ENCODE measurements around the gene NBEA.

The NBEA gene

DNA sequence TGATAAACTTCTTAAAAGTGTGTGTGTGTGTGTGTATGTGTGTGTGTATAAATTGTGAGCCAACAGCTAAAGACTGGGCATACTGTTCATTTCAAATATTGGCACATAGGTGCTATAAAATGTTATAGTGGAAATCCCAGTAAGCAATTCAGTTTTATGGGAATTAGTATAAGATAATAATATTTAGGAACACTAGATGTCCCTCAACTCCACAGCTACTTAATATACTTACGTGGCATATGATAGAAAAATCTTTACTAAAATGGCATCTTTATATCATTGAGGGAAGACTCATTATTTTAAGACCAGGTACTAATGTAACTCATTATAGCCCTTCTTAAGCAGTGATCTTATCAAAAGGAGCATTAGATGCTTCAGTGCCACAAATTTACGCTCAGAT, 268.2 kb downstream of the NBEA start:
- no peaks in the 10 kb centered on the region for H3K27me3 ChIP-seq (ENCODE audit: control insufficient read depth, insufficient read depth, low read length)
- H3K27ac ChIP-seq (ENCODE audit: low read length), result no peak overlapping the region
- H3K9me3 ChIP-seq (ENCODE audit: control insufficient read depth, insufficient read depth, low read length), result no peaks in the 10 kb centered on the region
- no CpG with 5 or more reads among the region's 2 CpGs for WGBS (ENCODE audit: insufficient coverage, insufficient read length)
- DNase-seq (ENCODE audit: low read depth, low spot score), result no peak
- H3K4me3 ChIP-seq (ENCODE audit: low read length), result no peak overlapping the region
- H3K4me1 ChIP-seq (ENCODE audit: control insufficient read depth, insufficient read depth, low read length), result no peaks in the 10 kb centered on the region
- no peaks in the 10 kb centered on the region for H3K36me3 ChIP-seq (ENCODE audit: control insufficient read depth, insufficient read depth, low read length)

DNA sequence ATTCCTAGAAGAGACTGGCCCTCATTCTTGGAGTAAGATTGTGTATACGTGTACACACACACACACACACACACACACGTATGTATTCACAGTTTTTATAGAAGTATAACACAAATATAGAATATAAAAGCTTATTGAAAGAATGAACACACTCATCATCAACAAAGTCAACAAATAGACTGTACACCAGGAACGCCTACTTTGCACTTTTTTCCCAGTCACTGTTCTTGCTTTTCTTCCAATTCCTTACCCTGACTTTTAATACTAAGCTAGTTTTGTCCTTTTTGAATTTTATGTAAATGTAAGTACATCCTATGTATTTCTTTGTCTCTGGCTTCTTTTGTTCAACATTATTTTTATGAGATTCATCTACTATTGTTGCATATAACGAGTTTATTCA, 269.9 kb downstream of the NBEA start:
- Histone ChIP-seq H3K4me1 (ENCODE audit: control insufficient read depth, insufficient read depth, low read length) (no peaks in the 10 kb centered on the region), H3K9me3 (ENCODE audit: control insufficient read depth, insufficient read depth, low read length) (no peaks in the 10 kb centered on the region), H3K27me3 (ENCODE audit: control insufficient read depth, insufficient read depth, low read length) (no peaks in the 10 kb centered on the region), H3K27ac (ENCODE audit: low read length) (no peak overlapping the region), H3K4me3 (ENCODE audit: low read length) (no peak overlapping the region), H3K36me3 (ENCODE audit: control insufficient read depth, insufficient read depth, low read length) (no peaks in the 10 kb centered on the region)
- WGBS (ENCODE audit: insufficient coverage, insufficient read length), result no CpG with 5 or more reads among the region's 4 CpGs
- DNase-seq (ENCODE audit: low read depth, low spot score), result no peak

DNA sequence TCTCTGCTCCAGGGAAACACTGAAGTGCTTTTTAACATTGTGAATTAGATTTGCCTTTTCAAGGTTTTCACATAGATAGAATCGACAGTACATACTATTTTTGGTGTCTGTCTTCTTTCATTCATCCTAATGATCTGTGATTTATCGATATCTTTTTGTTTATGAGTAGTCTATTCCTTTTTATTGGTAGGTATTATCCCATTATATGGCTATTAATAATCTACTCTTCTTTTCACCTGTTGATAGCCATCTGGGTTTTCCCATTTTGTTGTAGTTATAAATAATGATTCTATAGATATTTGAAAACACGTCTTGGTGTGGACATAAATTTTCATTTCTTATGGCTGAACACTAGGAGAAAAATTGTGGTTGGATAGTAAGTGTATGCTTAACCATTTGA, 271.8 kb downstream of the NBEA start:
- no CpG with 5 or more reads among the region's 3 CpGs for WGBS (ENCODE audit: insufficient coverage, insufficient read length)
- no peak for DNase-seq (ENCODE audit: low read depth, low spot score)
- H3K27me3 ChIP-seq (ENCODE audit: control insufficient read depth, insufficient read depth, low read length), result no peaks in the 10 kb centered on the region
- no peak overlapping the region for H3K4me3 ChIP-seq (ENCODE audit: low read length)
- H3K9me3 ChIP-seq (ENCODE audit: control insufficient read depth, insufficient read depth, low read length), result no peaks in the 10 kb centered on the region
- H3K36me3 ChIP-seq (ENCODE audit: control insufficient read depth, insufficient read depth, low read length), result no peaks in the 10 kb centered on the region
- no peak overlapping the region for H3K27ac ChIP-seq (ENCODE audit: low read length)
- no peaks in the 10 kb centered on the region for H3K4me1 ChIP-seq (ENCODE audit: control insufficient read depth, insufficient read depth, low read length)

DNA sequence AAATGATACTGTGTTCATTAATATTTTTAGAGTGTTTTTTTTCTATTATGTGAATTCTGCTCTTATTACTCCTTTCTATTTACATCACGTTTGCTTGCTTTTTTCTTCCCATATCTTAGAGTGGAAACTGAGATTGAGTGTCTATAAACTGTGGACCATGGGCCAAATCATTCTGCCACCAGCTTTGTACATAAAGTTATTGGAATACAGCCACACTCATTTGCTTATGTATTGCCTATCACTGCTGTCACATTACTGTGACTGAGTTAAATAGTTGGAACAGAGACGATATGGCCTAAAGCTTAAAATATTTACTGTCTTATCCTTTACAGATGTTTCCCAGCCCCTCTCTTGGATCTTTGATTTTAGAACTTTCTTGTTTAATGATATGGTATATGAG, 274.1 kb downstream of the NBEA start:
- Histone ChIP-seq H3K27ac (ENCODE audit: low read length) (no peak overlapping the region), H3K27me3 (ENCODE audit: control insufficient read depth, insufficient read depth, low read length) (no peaks in the 10 kb centered on the region), H3K4me1 (ENCODE audit: control insufficient read depth, insufficient read depth, low read length) (no peaks in the 10 kb centered on the region), H3K36me3 (ENCODE audit: control insufficient read depth, insufficient read depth, low read length) (no peaks in the 10 kb centered on the region), H3K4me3 (ENCODE audit: low read length) (no peak overlapping the region), H3K9me3 (ENCODE audit: control insufficient read depth, insufficient read depth, low read length) (no peaks in the 10 kb centered on the region)
- WGBS (ENCODE audit: insufficient coverage, insufficient read length), result no CpG with 5 or more reads among the region's 2 CpGs
- no peak for DNase-seq (ENCODE audit: low read depth, low spot score)

DNA sequence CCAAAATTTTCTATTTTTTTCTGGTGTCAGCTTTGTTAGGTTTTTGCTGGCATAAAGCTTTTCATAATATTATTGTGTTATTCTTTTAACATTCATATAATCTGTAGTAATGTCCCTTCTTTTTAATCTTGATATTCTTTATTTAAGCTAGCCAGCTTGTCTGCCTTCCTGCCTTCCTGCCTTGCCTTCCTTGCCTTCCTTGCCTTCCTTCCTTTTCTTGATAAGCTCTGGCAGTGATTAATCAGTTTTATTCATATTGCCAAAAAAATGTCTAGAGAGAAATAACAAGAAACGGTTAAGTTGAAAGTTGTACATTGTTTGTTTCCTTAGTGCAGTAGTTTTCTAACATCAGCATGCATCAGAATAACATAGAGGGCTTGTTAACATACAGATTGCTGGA, 277.0 kb downstream of the NBEA start:
- Histone ChIP-seq H3K27me3 (ENCODE audit: control insufficient read depth, insufficient read depth, low read length) (no peaks in the 10 kb centered on the region), H3K27ac (ENCODE audit: low read length) (no peak overlapping the region), H3K4me3 (ENCODE audit: low read length) (no peak overlapping the region), H3K9me3 (ENCODE audit: control insufficient read depth, insufficient read depth, low read length) (no peaks in the 10 kb centered on the region), H3K4me1 (ENCODE audit: control insufficient read depth, insufficient read depth, low read length) (no peaks in the 10 kb centered on the region), H3K36me3 (ENCODE audit: control insufficient read depth, insufficient read depth, low read length) (no peaks in the 10 kb centered on the region)
- WGBS (ENCODE audit: insufficient coverage, insufficient read length), result no CpG with 5 or more reads among the region's 1 CpG
- DNase-seq (ENCODE audit: low read depth, low spot score), result no peak

DNA sequence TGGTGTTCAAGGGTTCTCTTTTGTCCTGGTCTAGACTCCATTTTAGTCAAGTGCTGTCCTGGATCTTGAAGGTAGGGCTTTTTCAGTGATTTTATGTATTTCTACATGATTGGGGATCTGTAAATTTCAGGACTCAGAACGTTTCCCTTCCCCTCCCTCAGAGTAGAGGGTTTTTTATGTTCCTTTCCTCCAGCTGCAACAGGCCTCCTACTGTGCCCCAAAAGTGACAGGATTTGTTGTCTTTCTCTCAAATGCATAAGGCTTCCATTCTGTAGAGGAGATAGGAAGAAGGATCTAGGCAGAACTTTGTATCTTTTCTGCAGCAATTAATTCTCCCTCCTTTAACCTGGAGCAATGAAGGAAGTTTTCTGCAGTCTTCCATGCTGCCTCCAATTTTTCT, 283.1 kb downstream of the NBEA start:
- Histone ChIP-seq H3K27me3 (ENCODE audit: control insufficient read depth, insufficient read depth, low read length) (no peaks in the 10 kb centered on the region), H3K4me3 (ENCODE audit: low read length) (no peak overlapping the region), H3K4me1 (ENCODE audit: control insufficient read depth, insufficient read depth, low read length) (no peaks in the 10 kb centered on the region), H3K27ac (ENCODE audit: low read length) (no peak overlapping the region), H3K36me3 (ENCODE audit: control insufficient read depth, insufficient read depth, low read length) (no peaks in the 10 kb centered on the region), H3K9me3 (ENCODE audit: control insufficient read depth, insufficient read depth, low read length) (no peaks in the 10 kb centered on the region)
- no CpG with 5 or more reads among the region's 1 CpG for WGBS (ENCODE audit: insufficient coverage, insufficient read length)
- DNase-seq (ENCODE audit: low read depth, low spot score), result no peak

DNA sequence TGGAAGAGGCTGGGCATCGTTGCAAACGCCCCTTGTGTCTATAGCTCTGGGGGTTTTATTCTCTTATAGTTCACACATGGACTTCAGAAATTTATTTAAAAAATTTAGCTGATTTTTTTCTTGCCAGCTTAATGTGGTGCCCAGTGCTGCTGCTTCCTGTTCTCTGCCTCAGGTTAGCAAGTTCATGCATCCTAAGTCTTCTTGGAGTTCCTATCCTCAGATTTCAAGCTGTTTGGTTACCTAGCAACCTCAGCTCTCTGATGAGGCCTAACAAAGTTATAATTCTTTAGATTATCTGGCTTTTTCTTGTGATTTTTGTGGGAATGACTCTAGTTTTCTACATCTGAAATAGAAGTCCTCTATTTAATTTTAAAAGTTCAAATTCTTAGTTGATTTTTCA, 283.5 kb downstream of the NBEA start:
- Histone ChIP-seq H3K27ac (ENCODE audit: low read length) (no peak overlapping the region), H3K36me3 (ENCODE audit: control insufficient read depth, insufficient read depth, low read length) (no peaks in the 10 kb centered on the region), H3K9me3 (ENCODE audit: control insufficient read depth, insufficient read depth, low read length) (no peaks in the 10 kb centered on the region), H3K4me3 (ENCODE audit: low read length) (no peak overlapping the region), H3K27me3 (ENCODE audit: control insufficient read depth, insufficient read depth, low read length) (no peaks in the 10 kb centered on the region), H3K4me1 (ENCODE audit: control insufficient read depth, insufficient read depth, low read length) (no peaks in the 10 kb centered on the region)
- no peak for DNase-seq (ENCODE audit: low read depth, low spot score)
- no CpG with 5 or more reads among the region's 2 CpGs for WGBS (ENCODE audit: insufficient coverage, insufficient read length)

DNA sequence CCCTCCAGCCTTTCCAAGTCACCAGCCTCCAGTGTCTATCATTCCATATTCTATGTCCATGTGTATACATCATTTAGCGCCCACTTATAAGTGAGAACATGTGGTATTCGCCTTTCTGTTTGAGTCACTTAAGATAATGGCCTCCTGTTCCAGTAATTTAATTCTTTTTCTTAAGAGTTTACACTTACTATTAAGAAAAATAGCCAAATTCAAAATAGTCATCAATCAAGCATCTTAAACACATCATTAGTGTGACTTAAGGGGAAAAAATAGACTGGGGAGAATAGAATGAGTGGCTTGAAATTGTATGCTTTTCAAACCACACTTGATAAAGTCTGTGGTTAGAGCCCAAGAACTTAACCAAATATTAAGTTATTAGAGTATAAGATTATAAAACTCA, 286.5 kb downstream of the NBEA start:
- WGBS (ENCODE audit: insufficient coverage, insufficient read length), result no CpG with 5 or more reads among the region's 2 CpGs
- Histone ChIP-seq H3K27me3 (ENCODE audit: control insufficient read depth, insufficient read depth, low read length) (no peaks in the 10 kb centered on the region), H3K4me1 (ENCODE audit: control insufficient read depth, insufficient read depth, low read length) (no peaks in the 10 kb centered on the region), H3K9me3 (ENCODE audit: control insufficient read depth, insufficient read depth, low read length) (no peaks in the 10 kb centered on the region), H3K36me3 (ENCODE audit: control insufficient read depth, insufficient read depth, low read length) (no peaks in the 10 kb centered on the region), H3K4me3 (ENCODE audit: low read length) (no peak overlapping the region), H3K27ac (ENCODE audit: low read length) (no peak overlapping the region)
- no peak for DNase-seq (ENCODE audit: low read depth, low spot score)

DNA sequence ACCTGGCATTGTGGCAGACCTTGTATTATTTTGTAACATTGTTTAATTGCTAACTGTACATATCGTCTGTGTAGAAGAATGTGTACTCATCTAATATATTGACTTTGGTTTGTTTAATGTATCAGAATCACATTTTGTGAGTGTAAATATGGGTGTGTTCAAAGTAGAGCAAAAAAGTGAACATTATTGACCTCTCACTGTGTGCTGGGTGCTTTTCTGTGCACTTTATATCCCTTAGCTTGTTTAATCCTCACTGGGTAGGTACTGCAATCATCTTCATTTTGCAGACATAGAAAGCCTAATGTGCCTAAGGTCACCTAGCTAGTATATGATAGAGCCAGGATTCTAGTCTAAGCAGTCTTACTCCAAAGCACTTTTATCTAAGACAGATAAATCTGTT, 289.4 kb downstream of the NBEA start:
- Histone ChIP-seq H3K4me1 (ENCODE audit: control insufficient read depth, insufficient read depth, low read length) (no peaks in the 10 kb centered on the region), H3K27ac (ENCODE audit: low read length) (no peak overlapping the region), H3K4me3 (ENCODE audit: low read length) (no peak overlapping the region), H3K27me3 (ENCODE audit: control insufficient read depth, insufficient read depth, low read length) (no peaks in the 10 kb centered on the region), H3K9me3 (ENCODE audit: control insufficient read depth, insufficient read depth, low read length) (no peaks in the 10 kb centered on the region), H3K36me3 (ENCODE audit: control insufficient read depth, insufficient read depth, low read length) (no peaks in the 10 kb centered on the region)
- WGBS (ENCODE audit: insufficient coverage, insufficient read length), result no CpG with 5 or more reads among the region's 1 CpG
- DNase-seq (ENCODE audit: low read depth, low spot score), result no peak

DNA sequence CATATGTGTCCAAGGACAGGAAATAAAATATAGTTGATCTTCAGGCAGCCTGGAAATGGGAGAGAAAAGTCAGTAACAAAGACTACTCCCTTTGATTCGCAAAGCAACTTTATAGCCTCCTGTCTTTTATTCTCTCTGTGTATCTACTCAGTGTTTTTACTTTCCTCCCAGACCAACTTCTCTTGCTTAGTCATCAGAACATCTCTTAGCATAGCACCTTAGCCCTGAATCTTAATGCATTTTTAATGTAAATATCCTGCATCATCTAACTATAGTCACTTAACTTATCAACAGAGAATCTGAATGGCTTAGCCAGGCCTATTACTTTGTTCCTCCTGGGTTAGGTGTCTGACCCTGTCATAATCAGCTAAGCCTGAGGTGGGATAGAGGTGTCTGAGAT, 296.2 kb downstream of the NBEA start:
- H3K4me3 ChIP-seq (ENCODE audit: low read length), result no peak overlapping the region
- no CpG with 5 or more reads among the region's 1 CpG for WGBS (ENCODE audit: insufficient coverage, insufficient read length)

DNA sequence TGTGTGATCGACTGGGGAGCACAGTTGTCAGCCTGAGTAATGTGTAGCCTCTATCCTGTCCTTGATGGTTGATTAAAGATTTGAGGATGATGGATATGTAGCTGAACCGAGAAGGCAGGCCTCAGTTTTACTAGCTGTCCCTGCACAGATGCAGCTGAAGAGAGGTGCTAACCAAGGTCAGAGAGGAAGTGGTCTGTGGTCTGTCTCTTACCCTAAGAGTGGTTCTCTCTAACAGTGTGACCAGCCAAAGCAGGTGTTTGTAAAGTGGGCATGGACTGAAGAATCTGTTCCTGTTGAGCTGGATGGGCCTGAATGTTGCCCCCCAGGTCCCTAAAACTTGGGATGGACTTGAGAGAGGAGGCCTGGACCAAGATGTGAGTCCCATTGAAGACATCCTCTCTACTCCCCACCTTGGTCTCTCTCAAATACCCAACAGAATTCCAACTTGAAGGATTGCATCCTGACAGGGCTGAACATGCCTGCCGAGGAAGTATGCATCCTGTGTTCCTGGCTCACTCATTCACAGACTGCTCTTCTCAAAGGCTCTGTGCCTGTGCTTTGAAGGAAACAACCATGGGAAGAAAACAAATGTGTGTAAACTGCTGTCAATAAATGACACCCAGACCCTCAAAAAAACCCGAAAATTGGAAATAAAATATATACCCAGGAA, 310.6 kb downstream of the NBEA start:
- Histone ChIP-seq H3K4me1 (ENCODE audit: control insufficient read depth, insufficient read depth, low read length) (no peaks in the 10 kb centered on the region), H3K4me3 (ENCODE audit: low read length) (no peak overlapping the region), H3K36me3 (ENCODE audit: control insufficient read depth, insufficient read depth, low read length) (0 out of 2 replicates have a peak, but pooled peaks cover 8% of the 10 kb centered on the region), H3K9me3 (ENCODE audit: control insufficient read depth, insufficient read depth, low read length) (no peaks in the 10 kb centered on the region), H3K27me3 (ENCODE audit: control insufficient read depth, insufficient read depth, low read length) (no peaks in the 10 kb centered on the region), H3K27ac (ENCODE audit: low read length) (no peak overlapping the region)
- no peak for DNase-seq (ENCODE audit: low read depth, low spot score)
- no CpG with 5 or more reads among the region's 4 CpGs for WGBS (ENCODE audit: insufficient coverage, insufficient read length)

More for the DNA sequence above, 296.2 kb downstream of the NBEA start:
- Histone ChIP-seq H3K9me3 (ENCODE audit: control insufficient read depth, insufficient read depth, low read length) (no peaks in the 10 kb centered on the region), H3K27ac (ENCODE audit: low read length) (no peak overlapping the region), H3K27me3 (ENCODE audit: control insufficient read depth, insufficient read depth, low read length) (no peaks in the 10 kb centered on the region; the same call in 1 of the 2 replicates), H3K4me1 (ENCODE audit: control insufficient read depth, insufficient read depth, low read length) (no peaks in the 10 kb centered on the region), H3K36me3 (ENCODE audit: control insufficient read depth, insufficient read depth, low read length) (no peaks in the 10 kb centered on the region)
- no peak for DNase-seq (ENCODE audit: low read depth, low spot score)
